HEK293 (cell line): Measurements from ENCODE around the gene LGR5.

Experiments used
- CTCF ChIA-PET: fragments of 350-600 bp; formaldehyde crosslinking; extraction: SDS; loops from one replicate; lab custom pipeline; 2021; ENCODE audit warnings: antibody characterized with exemption; lab: Yijun Ruan, JAX
- POLR2A ChIA-PET: fragments of 300-600 bp; formaldehyde crosslinking; extraction: SDS; loops from one replicate; lab custom pipeline; 2020; ENCODE audit warnings: antibody characterized with exemption, inconsistent platforms; lab: Yijun Ruan, JAX
- H3K27ac ChIP-seq: fragments of 200-500 bp; sonication (Bioruptor generic); 2 replicates; pipeline ENCODE4 v1.5.1; 2014; ENCODE audit warnings: low read depth, low read length, control low read depth, inconsistent platforms; ENCODE audit errors: extremely low read depth
- H3K36me3 ChIP-seq, 2 experiments: fragments of 200-500 bp in 1 of 2; sonication (Bioruptor generic) in 1 of 2; 1 replicate in 1 of 2; 2 replicates in 1 of 2; pipeline ENCODE4 v1.5.1; 2014 to 2017; ENCODE audit warnings: inconsistent platforms in 2 of 2, low read length in 2 of 2; ENCODE audit not compliant: control insufficient read depth in 2 of 2, insufficient read depth in 1 of 2
- H3K4me1 ChIP-seq: fragments of 200-500 bp; sonication (Bioruptor generic); 2 replicates; pipeline ENCODE4 v1.5.1; 2014; ENCODE audit warnings: mild to moderate bottlenecking, low read length, inconsistent platforms; ENCODE audit not compliant: control insufficient read depth, insufficient read depth
- H3K4me3 ChIP-seq: 2 replicates; pipeline ENCODE4 v1.5.1; 2011; ENCODE audit warnings: low read depth, mild to moderate bottlenecking, control low read depth, low read length, moderate library complexity
- H3K9me3 ChIP-seq: fragments of 200-500 bp; sonication (Bioruptor generic); 2 replicates; pipeline ENCODE4 v1.5.1; 2014; ENCODE audit warnings: low read depth, low read length, inconsistent platforms; ENCODE audit not compliant: control insufficient read depth, insufficient read depth
- CTCF ChIP-seq: fragments of 450-650 bp; formaldehyde crosslinking; IDR thresholded peaks from 2 replicates; pipeline ENCODE4 v1.5.1; 2016; ENCODE audit warnings: missing biosample characterization, missing genetic modification characterization
- KLF10 ChIP-seq: fragments of 450-650 bp; IDR thresholded peaks from 2 replicates; pipeline ENCODE4 v1.5.1; 2018; ENCODE audit warnings: missing biosample characterization, mild to moderate bottlenecking, missing genetic modification characterization
- KLF7 ChIP-seq: fragments of 450-650 bp; formaldehyde crosslinking; IDR thresholded peaks from 2 replicates; pipeline ENCODE4 v1.5.1; 2016; ENCODE audit warnings: missing biosample characterization, missing genetic modification characterization, borderline replicate concordance
- MEIS1 ChIP-seq: sonication (generic); formaldehyde crosslinking; IDR thresholded peaks from 2 replicates; pipeline ENCODE4 v1.8.1; 2022; ENCODE audit warnings: missing genetic modification reagents, mild to moderate bottlenecking, borderline replicate concordance
- MYNN ChIP-seq: fragments of 450-650 bp; formaldehyde crosslinking; IDR thresholded peaks from 2 replicates; pipeline ENCODE4 v1.5.1; 2016; ENCODE audit warnings: missing biosample characterization, missing genetic modification characterization, borderline replicate concordance
- TSHZ1 ChIP-seq: fragments of 450-650 bp; formaldehyde crosslinking; IDR thresholded peaks from 2 replicates; pipeline ENCODE4 v1.5.1; 2016; ENCODE audit warnings: missing biosample characterization, missing genetic modification characterization, borderline replicate concordance
- YY1 ChIP-seq: fragments of 450-650 bp; formaldehyde crosslinking; IDR thresholded peaks from 2 replicates; pipeline ENCODE4 v1.5.1; 2018; ENCODE audit warnings: missing biosample characterization, missing genetic modification characterization
- YY2 ChIP-seq: fragments of 450-650 bp; formaldehyde crosslinking; IDR thresholded peaks from 2 replicates; pipeline ENCODE4 v1.5.1; 2016; ENCODE audit warnings: missing biosample characterization, missing genetic modification characterization
- ZBTB17 ChIP-seq: fragments of 450-650 bp; formaldehyde crosslinking; IDR thresholded peaks from 2 replicates; pipeline ENCODE4 v1.5.1; 2016; ENCODE audit warnings: missing biosample characterization, missing genetic modification characterization
- ZNF140 ChIP-seq: fragments of 450-650 bp; formaldehyde crosslinking; IDR thresholded peaks from 2 replicates; pipeline ENCODE4 v1.5.1; 2016; ENCODE audit warnings: missing biosample characterization, missing genetic modification characterization
- ZNF266 ChIP-seq: fragments of 450-650 bp; formaldehyde crosslinking; IDR thresholded peaks from 2 replicates; pipeline ENCODE4 v1.5.1; 2016; ENCODE audit warnings: missing biosample characterization, missing genetic modification characterization, low read depth
- ZNF274 ChIP-seq, 2 experiments: fragments of 200-500 bp in 1 of 2; fragments of 450-650 bp in 1 of 2; sonication (Bioruptor generic) in 1 of 2; formaldehyde crosslinking in 1 of 2; IDR thresholded peaks; 2 replicates each; pipeline versions ENCODE4 v1.5.1 to v1.6.1; 2014 to 2016; ENCODE audit warnings: borderline replicate concordance in 1 of 2, inconsistent platforms in 1 of 2, low read length in 1 of 2, missing biosample characterization in 1 of 2, missing genetic modification characterization in 1 of 2
- ZNF544 ChIP-seq: fragments of 450-650 bp; formaldehyde crosslinking; IDR thresholded peaks from 2 replicates; pipeline ENCODE4 v1.5.0; 2017; ENCODE audit warnings: missing biosample characterization, missing genetic modification characterization
- ZNF692 ChIP-seq: fragments of 450-650 bp; formaldehyde crosslinking; IDR thresholded peaks from 2 replicates; pipeline ENCODE4 v1.5.1; 2016; ENCODE audit warnings: missing biosample characterization, missing genetic modification characterization
- TF ChIP-seq, protein P1 (sequence below): fragments of 450-650 bp; formaldehyde crosslinking; IDR thresholded peaks from 2 replicates; pipeline ENCODE4 v1.5.1; 2016; ENCODE audit warnings: missing biosample characterization, missing genetic modification characterization

LGR5 gene

GRCh38 chr12:71452006-71452405 lies 12.4 kb downstream of the LGR5 start:
- no peaks in the 10 kb centered on the region for H3K9me3 ChIP-seq
- no peak overlapping the region for H3K27ac ChIP-seq
- peaks cover 21% of the 10 kb centered on the region for H3K4me1 ChIP-seq
- POLR2A ChIA-PET = no interaction called here
- TF ChIP-seq ZNF692 (tag by site-specific recombination) (0 out of 2 replicates have a peak, but pooled peaks have one; percentile 34), ZNF266 (tag by site-specific recombination) (peak; percentile 97)
- TF ChIP-seq, protein P1, sequence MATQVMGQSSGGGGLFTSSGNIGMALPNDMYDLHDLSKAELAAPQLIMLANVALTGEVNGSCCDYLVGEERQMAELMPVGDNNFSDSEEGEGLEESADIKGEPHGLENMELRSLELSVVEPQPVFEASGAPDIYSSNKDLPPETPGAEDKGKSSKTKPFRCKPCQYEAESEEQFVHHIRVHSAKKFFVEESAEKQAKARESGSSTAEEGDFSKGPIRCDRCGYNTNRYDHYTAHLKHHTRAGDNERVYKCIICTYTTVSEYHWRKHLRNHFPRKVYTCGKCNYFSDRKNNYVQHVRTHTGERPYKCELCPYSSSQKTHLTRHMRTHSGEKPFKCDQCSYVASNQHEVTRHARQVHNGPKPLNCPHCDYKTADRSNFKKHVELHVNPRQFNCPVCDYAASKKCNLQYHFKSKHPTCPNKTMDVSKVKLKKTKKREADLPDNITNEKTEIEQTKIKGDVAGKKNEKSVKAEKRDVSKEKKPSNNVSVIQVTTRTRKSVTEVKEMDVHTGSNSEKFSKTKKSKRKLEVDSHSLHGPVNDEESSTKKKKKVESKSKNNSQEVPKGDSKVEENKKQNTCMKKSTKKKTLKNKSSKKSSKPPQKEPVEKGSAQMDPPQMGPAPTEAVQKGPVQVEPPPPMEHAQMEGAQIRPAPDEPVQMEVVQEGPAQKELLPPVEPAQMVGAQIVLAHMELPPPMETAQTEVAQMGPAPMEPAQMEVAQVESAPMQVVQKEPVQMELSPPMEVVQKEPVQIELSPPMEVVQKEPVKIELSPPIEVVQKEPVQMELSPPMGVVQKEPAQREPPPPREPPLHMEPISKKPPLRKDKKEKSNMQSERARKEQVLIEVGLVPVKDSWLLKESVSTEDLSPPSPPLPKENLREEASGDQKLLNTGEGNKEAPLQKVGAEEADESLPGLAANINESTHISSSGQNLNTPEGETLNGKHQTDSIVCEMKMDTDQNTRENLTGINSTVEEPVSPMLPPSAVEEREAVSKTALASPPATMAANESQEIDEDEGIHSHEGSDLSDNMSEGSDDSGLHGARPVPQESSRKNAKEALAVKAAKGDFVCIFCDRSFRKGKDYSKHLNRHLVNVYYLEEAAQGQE (tag by site-specific recombination) = no peak
- no peaks in the 10 kb centered on the region for H3K36me3 ChIP-seq
- CTCF ChIA-PET = no interaction called here
- H3K4me3 ChIP-seq = no peak overlapping the region

GRCh38 chr12:71455028-71455737 lies 15.6 kb downstream of the LGR5 start:
- CTCF ChIA-PET = interaction anchor here (0.7 to 1.5 kb wide), 3 partner anchors 39 to 105 kb away, joined by 3 to 4 read pairs (median 3); no protein-coding TSS in a partner anchor
- no peak overlapping the region for H3K4me3 ChIP-seq
- no peak overlapping the region for H3K27ac ChIP-seq
- peaks cover 16% of the 10 kb centered on the region for H3K4me1 ChIP-seq
- no peaks in the 10 kb centered on the region for H3K9me3 ChIP-seq
- H3K36me3 ChIP-seq = no peaks in the 10 kb centered on the region
- POLR2A ChIA-PET = no interaction called here
- no peak for TF ChIP-seq TSHZ1
- no peak for TF ChIP-seq CTCF (tag by site-specific recombination)
- TF ChIP-seq ZNF544 (tag by site-specific recombination) = no peak
- TF ChIP-seq MEIS1 (CRISPR knock-in tag) = no peak
- TF ChIP-seq ZNF140 (tag by site-specific recombination) = no peak
- TF ChIP-seq, protein P1 (tag by site-specific recombination) = no peak
- no peak for TF ChIP-seq ZNF274 (IDR thresholded peaks at IDR 0.05; ENCODE audit: low read length)
- TF ChIP-seq ZNF274 (tag by site-specific recombination; IDR thresholded peaks at IDR 0.05; ENCODE audit: borderline replicate concordance) = no peak
- no peak for TF ChIP-seq YY2 (tag by site-specific recombination)
- TF ChIP-seq MYNN (tag by site-specific recombination) = no peak
- peak; percentile 18; the same call in 1 of the 2 replicates for TF ChIP-seq YY1
- 0 out of 2 replicates have a peak, but pooled peaks have one; percentile 71 for TF ChIP-seq ZBTB17 (tag by site-specific recombination)
- TF ChIP-seq KLF10 (tag by site-specific recombination) = peak; percentile 81
- TF ChIP-seq KLF7 (tag by site-specific recombination) = peak; percentile 83; the same call in 1 of the 2 replicates
